ENCODE data around the gene TTC1. TPM values are rescaled to one million over a fixed set of nuclear protein-coding genes. Genes with fewer than 3 reads are reported as not detected.
A peak's percentile ranks its signal among the peaks of the same experiment; 100 is the strongest.

TTC1 gene
- total and polyA plus RNA-seq, 9 of the 15 experiments (the other 6 are each of a cell fraction or from before 2014, with no cell fraction given), result 51.9 to 173 (median 87.7) TPM

GRCh38 chr5:160008877-160009590 lies at the start of gene TTC1 (continued):
- TF ChIP-seq ZBTB26 (CRISPR knock-in tag; IDR thresholded peaks at IDR 0.05), result no peak
- no peak for TF ChIP-seq MAFK (IDR thresholded peaks at IDR 0.05; ENCODE audit: low read length)
- peak; percentile 37; the same call in 1 of the 2 replicates for TF ChIP-seq BACH1 (tag; IDR thresholded peaks at IDR 0.05)
- TF ChIP-seq CEBPZ (IDR thresholded peaks at IDR 0.05; ENCODE audit: borderline replicate concordance, low read depth, low read length), result no peak
- peak; percentile 56; the same call in 1 of the 2 replicates for TF ChIP-seq ZNF76 (CRISPR knock-in tag; IDR thresholded peaks at IDR 0.05; ENCODE audit: borderline replicate concordance)
- TF ChIP-seq CBX3 (IDR thresholded peaks at IDR 0.05; ENCODE audit: borderline replicate concordance in 1 of 2, low read length in 2 of 2), result peak in 1 of 2 experiments; percentile 85; a peak in 1 of 3 replicates
- no peak for TF ChIP-seq MAFF (IDR thresholded peaks at IDR 0.05; ENCODE audit: low read length)
- peak; percentile 87 for TF ChIP-seq SPI1 (IDR thresholded peaks at IDR 0.05; ENCODE audit: borderline replicate concordance, low read depth, low read length)
- TF ChIP-seq FOS (IDR thresholded peaks at IDR 0.05; ENCODE audit: extremely low read depth, insufficient read length), result no peak
- TF ChIP-seq MED1 (CRISPR knock-in tag; IDR thresholded peaks at IDR 0.05; ENCODE audit: borderline replicate concordance), result no peak
- peak; percentile 90 for TF ChIP-seq BHLHE40 (IDR thresholded peaks at IDR 0.05; ENCODE audit: low read length)
- TF ChIP-seq FIP1L1 (IDR thresholded peaks at IDR 0.05; ENCODE audit: low read depth, low read length, poor library complexity, severe bottlenecking), result no peak
- TF ChIP-seq, protein P1, sequence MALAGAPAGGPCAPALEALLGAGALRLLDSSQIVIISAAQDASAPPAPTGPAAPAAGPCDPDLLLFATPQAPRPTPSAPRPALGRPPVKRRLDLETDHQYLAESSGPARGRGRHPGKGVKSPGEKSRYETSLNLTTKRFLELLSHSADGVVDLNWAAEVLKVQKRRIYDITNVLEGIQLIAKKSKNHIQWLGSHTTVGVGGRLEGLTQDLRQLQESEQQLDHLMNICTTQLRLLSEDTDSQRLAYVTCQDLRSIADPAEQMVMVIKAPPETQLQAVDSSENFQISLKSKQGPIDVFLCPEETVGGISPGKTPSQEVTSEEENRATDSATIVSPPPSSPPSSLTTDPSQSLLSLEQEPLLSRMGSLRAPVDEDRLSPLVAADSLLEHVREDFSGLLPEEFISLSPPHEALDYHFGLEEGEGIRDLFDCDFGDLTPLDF (CRISPR knock-in tag; IDR thresholded peaks at IDR 0.05), result no peak
- no peak for TF ChIP-seq CBX1 (IDR thresholded peaks at IDR 0.05; ENCODE audit: low read depth)
- TF ChIP-seq ZNF41 (CRISPR knock-in tag; conservative IDR thresholded peaks at IDR 0.05), result no peak
- TF ChIP-seq PRPF4 (IDR thresholded peaks at IDR 0.05; ENCODE audit: insufficient read depth, low read depth, low read length, poor library complexity, severe bottlenecking), result no peak
- TF ChIP-seq ZNF217 (CRISPR knock-in tag; IDR thresholded peaks at IDR 0.05), result no peak
- TF ChIP-seq ZHX1 (conservative IDR thresholded peaks at IDR 0.05; ENCODE audit: low read length), result no peak
- TF ChIP-seq MCM7 (IDR thresholded peaks at IDR 0.05), result no peak
- TF ChIP-seq CHD2 (IDR thresholded peaks at IDR 0.05; ENCODE audit: low read depth, low read length), result no peak
- no peak for TF ChIP-seq KAT8 (IDR thresholded peaks at IDR 0.05; ENCODE audit: low read depth)

Data from K562 (cell line).